Hepatocyte (in vitro differentiated cells): ENCODE data around the gene WDR18. TPM values are rescaled to one million over a fixed set of nuclear protein-coding genes. Genes with fewer than 3 reads are reported as not detected.

Source experiments
- DNase-seq: peaks from one replicate; pipeline ENCODE4 v3.0.0-alpha.2; 2016; ENCODE audit warnings: low spot score
- H2AFZ ChIP-seq: fragments of 200-600 bp; sonication (generic); 2 replicates; pipeline ENCODE4 v1.6.0; 2016; ENCODE audit warnings: antibody characterized with exemption, mild to moderate bottlenecking
- H3K27ac ChIP-seq: fragments of 200-600 bp; sonication (generic); 2 replicates; pipeline ENCODE4 v1.5.1; 2016; ENCODE audit warnings: mild to moderate bottlenecking
- H3K27me3 ChIP-seq: fragments of 200-600 bp; sonication (generic); 2 replicates; pipeline ENCODE4 v1.6.1; 2016
- H3K36me3 ChIP-seq: fragments of 200-600 bp; sonication (generic); replicated peaks from 2 replicates; pipeline ENCODE4 v1.5.1; 2016; ENCODE audit warnings: low read depth; ENCODE audit not compliant: insufficient read depth
- H3K4me1 ChIP-seq: fragments of 200-600 bp; sonication (generic); 2 replicates; pipeline ENCODE4 v1.5.1; 2016; ENCODE audit warnings: mild to moderate bottlenecking, moderate library complexity; ENCODE audit not compliant: insufficient read depth
- H3K4me2 ChIP-seq: fragments of 200-600 bp; sonication (generic); 2 replicates; pipeline ENCODE4 v1.6.0; 2016
- H3K4me3 ChIP-seq: fragments of 200-600 bp; sonication (generic); 2 replicates; pipeline ENCODE4 v1.5.1; 2016; ENCODE audit warnings: mild to moderate bottlenecking
- H3K79me2 ChIP-seq: fragments of 200-600 bp; sonication (generic); 2 replicates; pipeline ENCODE4 v1.6.0; 2017; ENCODE audit warnings: mild to moderate bottlenecking
- H3K9me2 ChIP-seq: fragments of 200-600 bp; sonication (generic); replicated peaks from 2 replicates; pipeline ENCODE4 v1.6.0; 2017; ENCODE audit warnings: mild to moderate bottlenecking; ENCODE audit not compliant: insufficient read depth
- H3K9me3 ChIP-seq: fragments of 200-600 bp; sonication (generic); 2 replicates; pipeline ENCODE4 v1.5.1; 2016; ENCODE audit warnings: low read depth, mild to moderate bottlenecking
- H4K20me1 ChIP-seq: fragments of 200-600 bp; sonication (generic); 2 replicates; pipeline ENCODE4 v1.6.0; 2016; ENCODE audit warnings: mild to moderate bottlenecking; ENCODE audit not compliant: insufficient read depth, poor library complexity, severe bottlenecking
- EZH2 ChIP-seq: fragments of 200-600 bp; sonication (generic); IDR thresholded peaks from 2 replicates; pipeline ENCODE4 v1.6.1; 2016; ENCODE audit warnings: antibody characterized with exemption, mild to moderate bottlenecking, borderline replicate concordance
- EZH2phosphoT487 ChIP-seq: fragments of 200-600 bp; sonication (generic); IDR thresholded peaks from one replicate; pipeline ENCODE4 v1.6.1; 2018; ENCODE audit warnings: antibody characterized with exemption, mild to moderate bottlenecking, low read depth, moderate library complexity; ENCODE audit not compliant: unreplicated experiment, severe bottlenecking
- WGBS: methylation state at CpG from one replicate; pipeline ENCODE4 v1.1.6; 2016; ENCODE audit warnings: low lambda C conversion rate; ENCODE audit errors: missing lambda C conversion rate; 5-methylcytosine and 5-hydroxymethylcytosine counted together
- polyA plus RNA-seq: library from polyadenylated mRNA; unstranded; fragments of >200 nt; fragmentation: Nextera tagmentation; extraction: Ambion mirVana; gene quantifications from 2 replicates; pipeline ENCODE4 v1.2.1, GENCODE V29; 2016
- total RNA-seq: library from RNA; depleted of rRNA; stranded (reverse); fragments of >200 nt; gene quantifications from 2 replicates; pipeline ENCODE4 v1.2.3, GENCODE V29; 2014
- TF ChIP-seq, protein P1 (sequence below): fragments of 200-600 bp; sonication (generic); IDR thresholded peaks from 2 replicates; pipeline ENCODE4 v1.5.1; 2016; ENCODE audit warnings: antibody characterized with exemption, mild to moderate bottlenecking; ENCODE audit not compliant: poor library complexity

WDR18 gene, protein sequence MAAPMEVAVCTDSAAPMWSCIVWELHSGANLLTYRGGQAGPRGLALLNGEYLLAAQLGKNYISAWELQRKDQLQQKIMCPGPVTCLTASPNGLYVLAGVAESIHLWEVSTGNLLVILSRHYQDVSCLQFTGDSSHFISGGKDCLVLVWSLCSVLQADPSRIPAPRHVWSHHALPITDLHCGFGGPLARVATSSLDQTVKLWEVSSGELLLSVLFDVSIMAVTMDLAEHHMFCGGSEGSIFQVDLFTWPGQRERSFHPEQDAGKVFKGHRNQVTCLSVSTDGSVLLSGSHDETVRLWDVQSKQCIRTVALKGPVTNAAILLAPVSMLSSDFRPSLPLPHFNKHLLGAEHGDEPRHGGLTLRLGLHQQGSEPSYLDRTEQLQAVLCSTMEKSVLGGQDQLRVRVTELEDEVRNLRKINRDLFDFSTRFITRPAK
- total RNA-seq (57.8 and 60.0 TPM in 2 replicates), polyA plus RNA-seq (160 and 169 TPM in 2 replicates)

DNA sequence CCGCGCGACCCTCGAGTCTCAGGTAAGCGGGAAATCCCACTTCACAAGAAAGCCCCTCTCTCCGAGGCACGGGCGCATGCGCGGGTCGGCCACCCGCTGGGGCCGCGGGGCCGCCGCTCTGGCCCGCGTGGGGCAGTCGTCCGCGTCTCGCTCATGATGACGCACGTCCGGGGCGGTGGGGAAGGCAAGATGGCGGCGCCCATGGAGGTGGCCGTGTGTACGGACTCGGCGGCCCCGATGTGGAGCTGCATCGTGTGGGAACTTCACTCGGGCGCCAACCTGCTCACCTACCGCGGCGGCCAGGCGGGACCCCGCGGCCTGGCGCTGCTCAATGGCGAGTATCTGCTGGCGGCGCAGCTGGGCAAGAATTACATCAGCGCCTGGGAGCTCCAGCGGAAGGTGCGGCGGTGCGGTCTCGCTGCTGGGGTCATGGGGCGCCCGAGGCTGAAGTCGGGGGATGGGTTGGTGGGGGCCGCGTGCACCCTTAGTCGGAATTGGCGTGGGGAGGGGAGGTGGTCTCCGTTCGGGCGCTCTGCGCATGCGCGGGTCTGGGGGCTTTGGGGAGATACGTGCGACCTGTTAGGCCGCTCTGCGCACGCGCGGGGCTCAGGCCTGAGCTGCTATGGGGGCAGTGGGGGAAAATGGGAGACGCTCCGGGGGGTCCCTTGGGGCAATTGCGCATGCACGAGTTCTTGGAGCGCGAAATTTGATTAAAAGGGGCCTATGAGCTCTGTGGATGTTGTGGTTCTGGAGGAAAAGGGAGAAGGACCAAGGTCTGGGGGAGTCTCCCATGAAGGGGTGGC is at the start of gene WDR18:
Gene WDR18 (plus strand): TSS at position 181 of the 803 bp plus-strand sequence. CDS start 9 bp downstream, at position 190.
- no peaks in the 10 kb centered on the region for H3K36me3 ChIP-seq
- H3K9me3 ChIP-seq = no peaks in the 10 kb centered on the region
- peaks cover 16% of the 10 kb centered on the region for H3K79me2 ChIP-seq
- DNase-seq = peak; percentile 95
- H2AFZ ChIP-seq = peak within 1 kb of the TSS; percentile 97
- TF ChIP-seq EZH2phosphoT487 = no peak
- TF ChIP-seq, protein P1, sequence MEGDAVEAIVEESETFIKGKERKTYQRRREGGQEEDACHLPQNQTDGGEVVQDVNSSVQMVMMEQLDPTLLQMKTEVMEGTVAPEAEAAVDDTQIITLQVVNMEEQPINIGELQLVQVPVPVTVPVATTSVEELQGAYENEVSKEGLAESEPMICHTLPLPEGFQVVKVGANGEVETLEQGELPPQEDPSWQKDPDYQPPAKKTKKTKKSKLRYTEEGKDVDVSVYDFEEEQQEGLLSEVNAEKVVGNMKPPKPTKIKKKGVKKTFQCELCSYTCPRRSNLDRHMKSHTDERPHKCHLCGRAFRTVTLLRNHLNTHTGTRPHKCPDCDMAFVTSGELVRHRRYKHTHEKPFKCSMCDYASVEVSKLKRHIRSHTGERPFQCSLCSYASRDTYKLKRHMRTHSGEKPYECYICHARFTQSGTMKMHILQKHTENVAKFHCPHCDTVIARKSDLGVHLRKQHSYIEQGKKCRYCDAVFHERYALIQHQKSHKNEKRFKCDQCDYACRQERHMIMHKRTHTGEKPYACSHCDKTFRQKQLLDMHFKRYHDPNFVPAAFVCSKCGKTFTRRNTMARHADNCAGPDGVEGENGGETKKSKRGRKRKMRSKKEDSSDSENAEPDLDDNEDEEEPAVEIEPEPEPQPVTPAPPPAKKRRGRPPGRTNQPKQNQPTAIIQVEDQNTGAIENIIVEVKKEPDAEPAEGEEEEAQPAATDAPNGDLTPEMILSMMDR = no peak
- TF ChIP-seq EZH2 = no peak
- peak within 1 kb of the TSS; percentile 90 for H3K27ac ChIP-seq
- H3K4me2 ChIP-seq = peak within 1 kb of the TSS; percentile 99
- H3K9me2 ChIP-seq = no peaks in the 10 kb centered on the region
- WGBS = under 1% methylated on average over 58 of the region's 78 CpGs
- H3K27me3 ChIP-seq = no peaks in the 10 kb centered on the region
- no peaks in the 10 kb centered on the region for H4K20me1 ChIP-seq
- peak within 1 kb of the TSS; percentile 98 for H3K4me3 ChIP-seq
- H3K4me1 ChIP-seq = peaks cover 23% of the 10 kb centered on the region

DNA sequence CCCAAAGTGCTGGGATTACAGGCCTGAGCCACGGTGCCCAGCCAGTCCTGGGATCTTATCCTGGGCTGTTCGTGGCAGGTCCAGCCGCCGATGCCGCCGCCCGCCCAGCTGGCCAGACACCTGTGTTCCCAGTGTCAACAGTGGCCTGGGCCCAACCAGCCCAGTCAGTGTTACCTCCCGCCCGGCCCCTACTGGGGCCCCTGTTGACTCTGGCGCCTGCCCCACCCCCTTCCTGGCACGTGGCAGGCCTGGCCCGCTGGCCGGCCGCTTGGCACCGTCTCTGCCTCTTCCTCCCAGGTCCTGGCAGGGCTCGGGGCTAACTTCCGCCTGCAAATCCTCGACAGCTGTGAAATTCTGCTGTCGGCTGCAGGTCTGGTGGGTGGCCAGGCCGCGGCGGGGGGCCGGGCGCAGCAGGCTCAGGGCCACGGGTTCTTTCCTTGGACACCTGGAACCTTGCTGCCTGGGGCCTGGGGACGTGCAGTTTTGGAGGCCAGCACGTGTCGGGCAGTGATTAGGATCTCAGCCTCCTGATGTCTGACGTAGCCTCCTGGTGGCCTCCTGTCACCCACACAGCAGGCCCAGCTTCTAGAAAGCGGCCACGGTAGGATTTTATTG is 49.2 kb upstream of the WDR18 start:
- peaks cover 99% of the 10 kb centered on the region for H3K79me2 ChIP-seq
- H3K36me3 ChIP-seq = no peaks in the 10 kb centered on the region
- H4K20me1 ChIP-seq = peaks cover 89% of the 10 kb centered on the region
- H3K9me3 ChIP-seq = no peaks in the 10 kb centered on the region
- H3K9me2 ChIP-seq = no peaks in the 10 kb centered on the region
- no peak overlapping the region for H3K4me3 ChIP-seq
- H3K27ac ChIP-seq = peak overlapping the region; percentile 77
- peak overlapping the region; percentile 74 for H3K4me2 ChIP-seq
- H2AFZ ChIP-seq = no peak overlapping the region
- H3K4me1 ChIP-seq = peaks cover 55% of the 10 kb centered on the region
- WGBS = 69% methylated on average over 21 of the region's 31 CpGs
- TF ChIP-seq, protein P1 = no peak
- TF ChIP-seq EZH2 (no peak), EZH2phosphoT487 (no peak)
- peak; percentile 80 for DNase-seq
- no peaks in the 10 kb centered on the region for H3K27me3 ChIP-seq

DNA sequence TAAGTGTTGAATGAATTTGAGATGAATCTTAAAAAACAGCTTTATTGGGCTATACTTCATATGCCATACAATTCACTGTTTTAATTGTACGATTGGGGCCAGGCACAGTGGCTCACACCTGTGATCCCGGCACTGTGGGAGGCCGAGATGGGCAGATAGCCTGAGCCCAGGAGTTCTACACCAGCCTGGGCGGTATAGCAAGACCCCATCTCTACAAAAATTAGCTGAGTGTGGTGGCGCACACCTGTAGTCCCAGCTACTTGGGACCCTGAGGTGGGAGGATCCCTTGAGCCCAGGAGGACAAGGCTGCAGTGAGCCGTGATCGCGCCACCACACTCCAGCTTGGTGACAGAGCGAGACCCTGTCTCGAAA is 48.0 kb upstream of the WDR18 start:
- Histone ChIP-seq H4K20me1 (peaks cover 92% of the 10 kb centered on the region), H3K9me2 (no peaks in the 10 kb centered on the region), H2AFZ (no peak overlapping the region), H3K9me3 (no peaks in the 10 kb centered on the region), H3K27me3 (no peaks in the 10 kb centered on the region), H3K27ac (no peak overlapping the region), H3K4me2 (no peak overlapping the region), H3K79me2 (peaks cover 99% of the 10 kb centered on the region), H3K4me1 (peaks cover 60% of the 10 kb centered on the region), H3K36me3 (no peaks in the 10 kb centered on the region), H3K4me3 (no peak overlapping the region)
- WGBS = 99% methylated on average over 10 of the region's 10 CpGs
- TF ChIP-seq, protein P1 = no peak
- TF ChIP-seq EZH2 (no peak), EZH2phosphoT487 (no peak)
- DNase-seq = no peak
